HCT116 (cell line): Measurements from ENCODE around the gene WNK1. TPM values are rescaled to one million over a fixed set of nuclear protein-coding genes. Genes with fewer than 3 reads are reported as not detected.

Source experiments
- ATAC-seq: fragments of 200-7000 bp; cut with Tn5 transposase; 2 replicates; pipeline ENCODE4 v1.9.1; 2020; ENCODE audit warnings: mild to moderate bottlenecking, moderate library complexity
- BruUV-seq: library from RNA; stranded (reverse); fragments of 400-500 nt; replicated peaks from 2 replicates; lab custom pipeline; 2021; lab: Mats Ljungman, UMichigan
- CTCF ChIA-PET: fragments of 300-600 bp; sonication (Branson Sonifier 250); formaldehyde crosslinking; loops from one replicate; lab custom pipeline; 2021; ENCODE audit warnings: antibody characterized with exemption; lab: Charles Lee
- POLR2A ChIA-PET: fragments of 300-600, 350-600 bp; sonication (Branson Sonifier 250); formaldehyde crosslinking; loops from one replicate; lab custom pipeline; 2021; ENCODE audit warnings: antibody characterized with exemption; lab: Charles Lee
- RAD21 ChIA-PET, 2 experiments: fragments of 300-600 bp; sonication (Branson Sonifier 250); formaldehyde crosslinking; loops; one replicate each; lab custom pipeline; 2023; ENCODE audit warnings: low total read pairs in 2 of 2; ENCODE audit not compliant: uncharacterized antibody in 2 of 2, unreplicated experiment in 2 of 2, low non-redundant PET in 1 of 2; lab: Charles Lee
- DNase-seq: peaks from one replicate; pipeline ENCODE4 v3.0.0-alpha.2; 2010; ENCODE audit warnings: low read depth, low spot score
- H2AFZ ChIP-seq: fragments of 200-600 bp; shearing (Covaris generic), sonication (generic); 2 replicates; pipeline ENCODE4 v1.6.1; 2017; ENCODE audit warnings: low read depth, mixed run types, mixed read lengths, antibody characterized with exemption, low read length; ENCODE audit not compliant: poor library complexity, severe bottlenecking
- H3K27ac ChIP-seq: 2 replicates; pipeline ENCODE4 v1.5.1; 2012; ENCODE audit warnings: low read depth, low read length
- H3K27me3 ChIP-seq: fragments of 200-600 bp; sonication (generic); 2 replicates; pipeline ENCODE4 v1.6.1; 2016; ENCODE audit warnings: mixed run types, low read length, mixed read lengths; ENCODE audit not compliant: insufficient read depth
- H3K36me3 ChIP-seq, 2 experiments: fragments of 200-500 bp in 1 of 2; fragments of 200-600 bp in 1 of 2; sonication (Bioruptor generic) in 1 of 2; sonication (generic) in 1 of 2; 2 replicates each; pipeline versions ENCODE4 v1.5.1 to v1.6.1; 2014 to 2016; ENCODE audit warnings: low read length in 2 of 2, inconsistent platforms in 1 of 2, mixed read lengths in 1 of 2, mixed run types in 1 of 2; ENCODE audit not compliant: insufficient read depth in 2 of 2, control insufficient read depth in 1 of 2
- H3K4me1 ChIP-seq, 2 experiments: fragments of 200-600 bp in 1 of 2; sonication (generic) in 1 of 2; 2 replicates each; pipeline versions ENCODE4 v1.5.1 to v1.6.1; 2012 to 2017; ENCODE audit warnings: low read length in 2 of 2, inconsistent platforms in 1 of 2, mild to moderate bottlenecking in 1 of 2, mixed read lengths in 1 of 2, mixed run types in 1 of 2, moderate library complexity in 1 of 2; ENCODE audit not compliant: insufficient read depth in 2 of 2, control insufficient read depth in 1 of 2
- H3K4me2 ChIP-seq: fragments of 200-600 bp; sonication (generic); 2 replicates; pipeline ENCODE4 v1.6.1; 2017; ENCODE audit warnings: mixed run types, low read length, mixed read lengths
- H3K4me3 ChIP-seq, 2 experiments: fragments of 200-600 bp in 1 of 2; sonication (generic) in 1 of 2; replicated peaks in 1 of 2; 2 replicates each; pipeline ENCODE4 v1.5.1; 2011 to 2016; ENCODE audit warnings: low read length in 2 of 2, control low read depth in 1 of 2, low read depth in 1 of 2, mild to moderate bottlenecking in 1 of 2, mixed read lengths in 1 of 2, mixed run types in 1 of 2
- H3K79me2 ChIP-seq: fragments of 200-600 bp; sonication (generic); 2 replicates; pipeline ENCODE4 v1.6.1; 2017; ENCODE audit warnings: mild to moderate bottlenecking, mixed run types, low read length, moderate library complexity, mixed read lengths; ENCODE audit not compliant: insufficient read depth
- H3K9ac ChIP-seq: fragments of 200-600 bp; sonication (generic); 2 replicates; pipeline ENCODE4 v1.6.1; 2016; ENCODE audit warnings: low read length, mixed read lengths
- H3K9me2 ChIP-seq: fragments of 200-600 bp; sonication (generic), shearing (Covaris generic); 2 replicates; pipeline ENCODE4 v1.6.1; 2017; ENCODE audit warnings: mixed run types, mild to moderate bottlenecking, moderate library complexity; ENCODE audit not compliant: insufficient read depth
- H3K9me3 ChIP-seq, 2 experiments: fragments of 200-500 bp in 1 of 2; fragments of 200-600 bp in 1 of 2; sonication (Bioruptor generic) in 1 of 2; sonication (generic) in 1 of 2; 2 replicates each; pipeline ENCODE4 v1.6.1; 2014 to 2017; ENCODE audit warnings: low read length in 2 of 2, mixed read lengths in 2 of 2, inconsistent platforms in 1 of 2, low read depth in 1 of 2, mild to moderate bottlenecking in 1 of 2, mixed run types in 1 of 2, moderate library complexity in 1 of 2; ENCODE audit not compliant: control insufficient read depth in 1 of 2, insufficient read depth in 1 of 2
- H4K20me1 ChIP-seq: fragments of 200-600 bp; sonication (generic), shearing (Covaris generic); 2 replicates; pipeline ENCODE4 v1.6.1; 2017; ENCODE audit warnings: mixed run types, mild to moderate bottlenecking, moderate library complexity; ENCODE audit not compliant: insufficient read depth
- EGR1 ChIP-seq: IDR thresholded peaks from 2 replicates; pipeline ENCODE4 v1.6.1; 2012; ENCODE audit warnings: low read depth
- ELF1 ChIP-seq: IDR thresholded peaks from 2 replicates; pipeline ENCODE4 v1.6.1; 2012; ENCODE audit warnings: low read depth, borderline replicate concordance
- JUND ChIP-seq: IDR thresholded peaks from 2 replicates; pipeline ENCODE4 v1.6.1; 2012
- POLR2AphosphoS5 ChIP-seq: IDR thresholded peaks from 2 replicates; pipeline ENCODE4 v1.6.1; 2011; ENCODE audit warnings: mild to moderate bottlenecking, low read depth, low read length, moderate library complexity
- RAD21 ChIP-seq: IDR thresholded peaks from 2 replicates; pipeline ENCODE4 v1.6.1; 2012; ENCODE audit warnings: low read depth, mild to moderate bottlenecking
- REST ChIP-seq: IDR thresholded peaks from 2 replicates; pipeline ENCODE4 v1.6.1; 2012; ENCODE audit warnings: low read depth
- SIN3A ChIP-seq: IDR thresholded peaks from 2 replicates; pipeline ENCODE4 v1.6.1; 2012; ENCODE audit warnings: low read depth
- YY1 ChIP-seq: IDR thresholded peaks from 2 replicates; pipeline ENCODE4 v1.6.1; 2011; ENCODE audit warnings: low read length, low read depth, moderate library complexity, mild to moderate bottlenecking; ENCODE audit not compliant: insufficient replicate concordance; ENCODE audit errors: extremely low read depth
- ZBTB33 ChIP-seq: IDR thresholded peaks from 2 replicates; pipeline ENCODE4 v1.6.1; 2011; ENCODE audit warnings: mild to moderate bottlenecking, low read length, moderate library complexity; ENCODE audit not compliant: insufficient replicate concordance; ENCODE audit errors: extremely low read depth
- ZFX ChIP-seq: fragments of 450-650 bp; IDR thresholded peaks from 2 replicates; pipeline ENCODE4 v1.6.1; 2017
- ZNF274 ChIP-seq: fragments of 200-500 bp; sonication (Bioruptor generic); IDR thresholded peaks from 2 replicates; pipeline ENCODE4 v1.6.1; 2014; ENCODE audit warnings: mild to moderate bottlenecking, low read depth, low read length, inconsistent platforms
- intact Hi-C: fragments of 100-400 bp; cut with micrococcal nuclease; formaldehyde crosslinking; loops from 2 replicates; pipeline ENCODE4 v1.10.0; 2022
- total RNA-seq: library from RNA; stranded (reverse); gene quantifications from one replicate; pipeline ENCODE4 v1.2.1, GENCODE V29; 2021; ENCODE audit not compliant: unreplicated experiment

WNK1 gene
- total RNA-seq, 1 experiment from 2014 or later, result 81.0 TPM

GRCh38 chr12:897386-897785, 145.0 kb downstream of the WNK1 start (continued):
- TF ChIP-seq REST (no peak), JUND (no peak), ZBTB33 (no peak)

GRCh38 chr12:902581-902980, 150.2 kb downstream of the WNK1 start:
- H3K4me3 ChIP-seq, result no peak overlapping the region
- TF ChIP-seq SIN3A (no peak), POLR2AphosphoS5 (no peak), YY1 (no peak), EGR1 (no peak), JUND (no peak), REST (no peak), ELF1 (no peak), RAD21 (no peak), ZFX (no peak), ZNF274 (no peak)
- no peak overlapping the region for H3K9ac ChIP-seq
- ChIA-PET RAD21 (no interaction called here), POLR2A (no interaction called here), CTCF (no interaction called here)
- DNase-seq (no peak), ATAC-seq (no peak)
- intact Hi-C loops, result no loop called here
- no TSS peak for BruUV-seq
- no peaks in the 10 kb centered on the region for H3K9me2 ChIP-seq
- no peaks in the 10 kb centered on the region for H3K79me2 ChIP-seq
- no peaks in the 10 kb centered on the region for H3K4me1 ChIP-seq
- H3K27ac ChIP-seq, result no peak overlapping the region
- no peaks in the 10 kb centered on the region for H3K27me3 ChIP-seq
- H4K20me1 ChIP-seq, result no peaks in the 10 kb centered on the region
- H2AFZ ChIP-seq, result no peak overlapping the region
- H3K36me3 ChIP-seq, result peaks cover 28 to 47% of the 10 kb centered on the region in 2 experiments
- H3K9me3 ChIP-seq, result no peaks in the 10 kb centered on the region
- H3K4me2 ChIP-seq, result no peak overlapping the region
